GM18519 (cell line): ENCODE data around the gene BMPR1B.

Source experiments
- ATAC-seq: cut with Tn5 transposase; IDR thresholded peaks from one replicate; pipeline ENCODE4 v1.9.1; 2021; ENCODE audit warnings: mild to moderate bottlenecking, moderate library complexity; ENCODE audit not compliant: unreplicated experiment, low FRiP score

Gene BMPR1B

GRCh38 chr4:94762326-94762725, 4.6 kb downstream of the BMPR1B start:
- no peak for ATAC-seq

- ATAC-seq = no peak
Observed at GRCh38 chr4:94763005-94763404, 5.2 kb downstream of the BMPR1B start.

- ATAC-seq = no peak
Observed at GRCh38 chr4:94763500-94763899, 5.7 kb downstream of the BMPR1B start.

- ATAC-seq = no peak
Observed at GRCh38 chr4:94764069-94764468, 6.3 kb downstream of the BMPR1B start.

- no peak for ATAC-seq
Observed at GRCh38 chr4:94765174-94765573, 7.4 kb downstream of the BMPR1B start.

GRCh38 chr4:94765648-94766047, 7.9 kb downstream of the BMPR1B start:
- ATAC-seq = no peak

- no peak for ATAC-seq
Observed at GRCh38 chr4:94766856-94767255, 9.1 kb downstream of the BMPR1B start.

- ATAC-seq = no peak
Observed at GRCh38 chr4:94767446-94767845, 9.7 kb downstream of the BMPR1B start.

GRCh38 chr4:94782707-94783106, 25.0 kb downstream of the BMPR1B start:
- no peak for ATAC-seq

- no peak for ATAC-seq
Observed at GRCh38 chr4:94791701-94792100, 33.9 kb downstream of the BMPR1B start.

- no peak for ATAC-seq
Observed at GRCh38 chr4:94798808-94799207, 41.1 kb downstream of the BMPR1B start.

GRCh38 chr4:94801016-94801415, 43.3 kb downstream of the BMPR1B start:
- no peak for ATAC-seq

- no peak for ATAC-seq
Observed at GRCh38 chr4:94802091-94802490, 44.3 kb downstream of the BMPR1B start.

- no peak for ATAC-seq
Observed at GRCh38 chr4:94803181-94803580, 45.4 kb downstream of the BMPR1B start.

GRCh38 chr4:94804650-94805049, 46.9 kb downstream of the BMPR1B start:
- ATAC-seq = no peak

- no peak for ATAC-seq
Observed at GRCh38 chr4:94806376-94806775, 48.6 kb downstream of the BMPR1B start.

- ATAC-seq = no peak
Observed at GRCh38 chr4:94811643-94812042, 53.9 kb downstream of the BMPR1B start.

GRCh38 chr4:94813221-94813620, 55.5 kb downstream of the BMPR1B start:
- no peak for ATAC-seq

- no peak for ATAC-seq
Observed at GRCh38 chr4:94814237-94814636, 56.5 kb downstream of the BMPR1B start.

GRCh38 chr4:94819371-94820168, 61.8 kb downstream of the BMPR1B start:
- ATAC-seq = no peak

GRCh38 chr4:94826206-94826605, 68.5 kb downstream of the BMPR1B start:
- no peak for ATAC-seq

- no peak for ATAC-seq
Observed at GRCh38 chr4:94827481-94828110, 69.8 kb downstream of the BMPR1B start.
